PFSK-1 (cell line): Measurements from ENCODE around the gene ZNF664.

Experiments used
- FOXP2 ChIP-seq: optimal IDR thresholded peaks from 2 replicates; pipeline ENCODE3; 2011; ENCODE audit warnings: borderline replicate concordance, control low read depth, inconsistent platforms; ENCODE audit not compliant: insufficient read depth; ENCODE audit errors: extremely low read length, extremely low read depth
- POLR2AphosphoS5 ChIP-seq: IDR thresholded peaks from 2 replicates; pipeline ENCODE4 v1.6.1; 2012; ENCODE audit warnings: low read depth, mild to moderate bottlenecking, control low read depth, low read length, moderate library complexity
- SIN3A ChIP-seq: IDR thresholded peaks from 2 replicates; pipeline ENCODE4 v1.6.1; 2012; ENCODE audit warnings: mild to moderate bottlenecking, low read length, moderate library complexity, borderline replicate concordance; ENCODE audit not compliant: insufficient read depth
- TAF1 ChIP-seq: IDR thresholded peaks from 2 replicates; pipeline ENCODE4 v1.6.1; 2012; ENCODE audit warnings: low read length, control low read depth, borderline replicate concordance; ENCODE audit not compliant: insufficient read depth
- TF ChIP-seq, protein P1 (sequence below), 2 experiments: IDR thresholded peaks; 2 replicates each; pipeline versions ENCODE4 v1.6.1 to v1.8.0; 2011 to 2012; ENCODE audit warnings: low read depth in 2 of 2, low read length in 2 of 2, control low read depth in 1 of 2, inconsistent platforms in 1 of 2, mild to moderate bottlenecking in 1 of 2, moderate library complexity in 1 of 2; ENCODE audit not compliant: insufficient read depth in 1 of 2

Gene ZNF664

DNA sequence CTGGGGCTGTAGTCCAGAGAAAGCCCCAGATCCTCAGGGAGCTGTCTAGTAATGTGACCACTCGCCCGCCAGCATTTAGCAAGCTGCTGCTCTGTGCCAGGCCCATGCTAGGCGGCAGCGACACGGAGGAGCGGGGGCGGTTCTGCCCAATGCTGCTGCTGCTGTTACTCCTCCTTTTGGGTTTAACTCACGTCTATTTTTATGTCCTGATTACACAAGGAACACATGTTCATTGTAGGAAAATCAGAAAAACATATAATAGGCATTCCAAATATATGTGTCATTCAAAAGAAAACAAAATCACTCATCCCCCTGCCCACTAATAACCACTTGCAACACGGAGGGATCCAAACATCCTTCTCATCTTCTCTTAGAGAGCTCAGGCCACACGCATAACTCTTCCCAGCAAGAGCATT, 30.8 kb upstream of the ZNF664 start:
- TF ChIP-seq, protein P1, sequence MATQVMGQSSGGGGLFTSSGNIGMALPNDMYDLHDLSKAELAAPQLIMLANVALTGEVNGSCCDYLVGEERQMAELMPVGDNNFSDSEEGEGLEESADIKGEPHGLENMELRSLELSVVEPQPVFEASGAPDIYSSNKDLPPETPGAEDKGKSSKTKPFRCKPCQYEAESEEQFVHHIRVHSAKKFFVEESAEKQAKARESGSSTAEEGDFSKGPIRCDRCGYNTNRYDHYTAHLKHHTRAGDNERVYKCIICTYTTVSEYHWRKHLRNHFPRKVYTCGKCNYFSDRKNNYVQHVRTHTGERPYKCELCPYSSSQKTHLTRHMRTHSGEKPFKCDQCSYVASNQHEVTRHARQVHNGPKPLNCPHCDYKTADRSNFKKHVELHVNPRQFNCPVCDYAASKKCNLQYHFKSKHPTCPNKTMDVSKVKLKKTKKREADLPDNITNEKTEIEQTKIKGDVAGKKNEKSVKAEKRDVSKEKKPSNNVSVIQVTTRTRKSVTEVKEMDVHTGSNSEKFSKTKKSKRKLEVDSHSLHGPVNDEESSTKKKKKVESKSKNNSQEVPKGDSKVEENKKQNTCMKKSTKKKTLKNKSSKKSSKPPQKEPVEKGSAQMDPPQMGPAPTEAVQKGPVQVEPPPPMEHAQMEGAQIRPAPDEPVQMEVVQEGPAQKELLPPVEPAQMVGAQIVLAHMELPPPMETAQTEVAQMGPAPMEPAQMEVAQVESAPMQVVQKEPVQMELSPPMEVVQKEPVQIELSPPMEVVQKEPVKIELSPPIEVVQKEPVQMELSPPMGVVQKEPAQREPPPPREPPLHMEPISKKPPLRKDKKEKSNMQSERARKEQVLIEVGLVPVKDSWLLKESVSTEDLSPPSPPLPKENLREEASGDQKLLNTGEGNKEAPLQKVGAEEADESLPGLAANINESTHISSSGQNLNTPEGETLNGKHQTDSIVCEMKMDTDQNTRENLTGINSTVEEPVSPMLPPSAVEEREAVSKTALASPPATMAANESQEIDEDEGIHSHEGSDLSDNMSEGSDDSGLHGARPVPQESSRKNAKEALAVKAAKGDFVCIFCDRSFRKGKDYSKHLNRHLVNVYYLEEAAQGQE (IDR thresholded peaks at IDR 0.05; ENCODE audit: insufficient read depth in 1 of 2, low read depth in 2 of 2, low read length in 2 of 2) = no peak
- TF ChIP-seq SIN3A = no peak
- TF ChIP-seq TAF1 = no peak
- TF ChIP-seq POLR2AphosphoS5 = no peak
- TF ChIP-seq FOXP2 = no peak

GRCh38 chr12:123942911-123943648, 29.9 kb upstream of the ZNF664 start:
- TF ChIP-seq POLR2AphosphoS5 (no peak), TAF1 (no peak), FOXP2 (no peak), SIN3A (no peak)
- TF ChIP-seq, protein P1 (IDR thresholded peaks at IDR 0.05; ENCODE audit: insufficient read depth in 1 of 2, low read depth in 2 of 2, low read length in 2 of 2) = no peak

DNA sequence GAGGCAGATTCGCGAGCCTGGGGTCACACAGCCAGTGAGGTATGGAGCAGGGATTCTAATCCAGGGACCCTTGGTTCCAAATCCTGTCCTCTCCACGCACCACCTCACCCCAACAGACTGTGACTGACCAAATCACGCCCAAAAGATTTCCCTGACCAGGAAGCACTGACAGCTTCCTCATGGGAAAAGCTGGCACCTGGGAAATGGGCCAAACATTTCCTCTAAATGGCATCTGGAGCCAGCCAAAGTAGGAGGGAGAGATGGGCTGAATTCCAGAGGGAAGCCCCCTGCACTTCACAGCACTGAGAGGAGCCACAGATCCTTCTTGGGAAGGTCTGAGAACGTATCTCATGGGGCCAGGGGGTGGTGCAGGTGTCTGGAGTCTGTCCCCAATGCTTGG, 29.2 kb upstream of the ZNF664 start:
- TF ChIP-seq TAF1 (no peak), POLR2AphosphoS5 (no peak), FOXP2 (no peak), SIN3A (no peak)
- TF ChIP-seq, protein P1 (IDR thresholded peaks at IDR 0.05; ENCODE audit: insufficient read depth in 1 of 2, low read depth in 2 of 2, low read length in 2 of 2) = no peak

DNA sequence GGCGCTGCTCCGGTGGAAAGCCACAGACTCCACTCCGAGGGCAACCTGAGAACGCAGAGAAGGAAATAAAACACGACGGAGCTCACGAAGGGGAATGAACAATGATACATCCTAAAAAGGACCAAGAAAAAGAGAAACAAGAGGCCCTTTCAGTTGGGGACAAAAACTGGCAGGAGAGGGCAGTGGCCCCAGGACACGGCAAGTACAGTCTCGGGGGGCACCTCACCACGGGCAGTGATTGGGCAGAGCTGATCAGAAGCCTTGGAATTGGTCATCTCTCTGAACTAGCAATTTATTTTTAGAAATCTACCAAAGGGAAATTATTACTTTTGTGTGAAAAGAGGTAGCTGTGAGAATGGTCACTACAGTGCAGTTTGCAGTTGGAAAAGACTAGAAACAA, 28.3 kb upstream of the ZNF664 start:
- TF ChIP-seq TAF1 (no peak), POLR2AphosphoS5 (no peak), FOXP2 (no peak), SIN3A (no peak)
- TF ChIP-seq, protein P1 (IDR thresholded peaks at IDR 0.05; ENCODE audit: insufficient read depth in 1 of 2, low read depth in 2 of 2, low read length in 2 of 2) = no peak
